ENCODE results near the gene RAB25.

The RAB25 gene

DNA sequence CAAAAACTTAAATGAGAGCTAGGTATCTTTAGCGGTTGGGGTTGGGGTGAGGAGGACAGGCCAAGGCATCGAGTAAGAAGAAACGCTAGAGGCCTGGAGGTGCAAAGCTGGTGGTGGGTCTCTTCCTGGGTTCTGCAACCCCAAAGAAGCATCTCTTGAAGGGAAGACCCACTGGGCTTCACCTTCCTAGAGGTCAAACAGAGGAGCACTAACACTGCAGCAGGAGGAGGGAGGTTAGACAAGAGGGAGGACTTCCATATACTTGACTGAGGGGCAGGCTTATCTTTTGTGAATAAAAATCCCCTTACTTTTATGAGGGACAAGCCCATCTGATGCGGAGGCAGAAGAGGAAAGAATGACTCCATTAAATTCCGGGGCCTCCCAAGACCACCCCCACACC, 18.8 kb downstream of the RAB25 start:
- H3K36me3 Mint-ChIP-seq: no peaks in the 10 kb centered on the region
- ATAC-seq (ENCODE audit: low read depth): no peak
- H3K27me3 Mint-ChIP-seq: peaks cover 8% of the 10 kb centered on the region
- H3K27ac Mint-ChIP-seq: no peak overlapping the region
- H3K9me3 Mint-ChIP-seq: no peaks in the 10 kb centered on the region
- peaks cover 26% of the 10 kb centered on the region for H3K4me1 Mint-ChIP-seq
- DNase-seq (ENCODE audit: low spot score in 2 of 2): no peak
- H3K4me3 Mint-ChIP-seq: no peak overlapping the region

DNA sequence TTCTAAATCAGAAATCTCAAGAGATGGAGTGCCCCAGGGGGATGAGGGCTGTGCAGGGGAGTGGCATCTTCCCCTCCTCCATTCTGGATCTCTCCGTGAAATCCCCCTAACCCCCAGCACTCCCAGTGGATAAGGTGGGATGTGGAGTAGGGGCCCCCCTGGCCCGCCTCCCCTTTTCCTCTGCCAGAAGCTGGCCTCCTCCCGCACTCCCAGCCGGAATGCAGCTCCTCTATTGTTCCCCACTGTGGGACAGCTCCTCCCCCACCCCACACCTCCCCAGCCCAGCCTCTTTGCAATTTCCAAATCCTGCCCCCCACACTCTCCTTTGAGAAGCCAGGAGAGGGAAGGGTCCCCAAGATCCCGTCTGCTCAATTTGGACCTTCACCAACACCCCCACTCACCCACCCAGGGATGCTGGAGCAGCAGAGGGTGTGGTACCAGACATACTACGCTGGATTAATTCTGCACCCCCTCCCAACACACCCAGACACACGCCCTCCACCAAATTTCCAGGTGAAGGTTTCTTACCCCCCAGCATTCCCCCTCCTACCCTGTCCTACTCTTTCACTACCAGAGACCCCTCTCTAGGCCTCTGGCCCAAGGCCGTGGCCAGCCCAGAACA, 19.4 kb downstream of the RAB25 start:
- Mint-ChIP-seq H3K4me3 (no peak overlapping the region), H3K9me3 (no peaks in the 10 kb centered on the region), H3K36me3 (no peaks in the 10 kb centered on the region), H3K27me3 (peaks cover 10% of the 10 kb centered on the region), H3K27ac (no peak overlapping the region), H3K4me1 (peaks cover 23% of the 10 kb centered on the region)
- no peak for ATAC-seq (ENCODE audit: low read depth)
- no peak for DNase-seq (ENCODE audit: low spot score in 2 of 2)

- H3K27me3 Mint-ChIP-seq: peaks cover 11% of the 10 kb centered on the region
- ATAC-seq (ENCODE audit: low read depth) (no peak), DNase-seq (ENCODE audit: low spot score in 2 of 2) (no peak)
- no peak overlapping the region for H3K27ac Mint-ChIP-seq
- H3K4me1 Mint-ChIP-seq: peaks cover 20% of the 10 kb centered on the region
- H3K36me3 Mint-ChIP-seq: no peaks in the 10 kb centered on the region
- H3K4me3 Mint-ChIP-seq: no peak overlapping the region
- no peaks in the 10 kb centered on the region for H3K9me3 Mint-ChIP-seq
These were observed 19.9 kb downstream of the RAB25 start for GRCh38 chr1:156080863-156081179.

DNA sequence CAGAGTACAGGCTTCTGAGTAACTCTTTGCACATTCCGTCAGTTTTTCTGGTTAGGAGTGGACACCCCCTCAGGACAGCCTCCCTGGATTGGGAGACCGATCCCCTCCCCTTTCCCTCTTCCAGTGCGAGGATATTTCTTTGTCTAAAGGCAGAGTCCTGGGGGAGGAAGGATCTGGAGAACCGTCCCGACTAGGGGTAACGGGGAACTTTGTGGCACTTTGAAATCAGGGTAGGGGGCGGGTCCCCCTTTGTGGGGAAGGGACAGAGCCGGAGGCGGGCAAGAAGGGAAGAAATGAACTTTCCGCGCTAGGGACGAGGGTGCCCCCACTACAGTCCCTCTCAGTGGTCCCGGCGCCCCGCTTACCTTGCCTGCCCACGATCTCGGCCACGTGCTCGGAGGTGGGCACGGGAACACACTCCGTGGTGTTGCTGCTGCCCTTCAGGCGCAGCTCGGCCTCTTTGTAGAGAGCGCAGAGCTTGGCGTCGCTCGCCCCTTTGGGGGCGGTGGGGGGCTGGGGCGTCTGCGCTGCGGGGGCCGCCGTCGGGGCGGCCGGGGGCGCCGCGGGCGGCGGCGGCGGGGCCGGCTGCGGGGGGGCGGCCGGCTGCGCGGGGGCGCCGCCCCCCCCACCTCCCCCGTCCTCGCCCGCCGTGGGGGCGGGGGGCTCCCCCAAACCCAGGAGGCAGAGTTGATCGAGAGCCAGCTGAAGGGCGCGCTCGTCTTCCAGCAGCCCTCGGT, 20.4 kb downstream of the RAB25 start:
- Mint-ChIP-seq H3K4me1 (peaks cover 20% of the 10 kb centered on the region), H3K4me3 (peak overlapping the region; percentile 86), H3K36me3 (no peaks in the 10 kb centered on the region), H3K9me3 (no peaks in the 10 kb centered on the region), H3K27me3 (peaks cover 13% of the 10 kb centered on the region), H3K27ac (no peak overlapping the region)
- no peak for ATAC-seq (ENCODE audit: low read depth)
- no peak for DNase-seq (ENCODE audit: low spot score in 2 of 2)

GRCh38 chr1:156081917-156082308, 21.0 kb downstream of the RAB25 start:
- peak; percentile 8 for ATAC-seq (ENCODE audit: low read depth)
- Mint-ChIP-seq H3K4me1 (peaks cover 20% of the 10 kb centered on the region), H3K27ac (no peak overlapping the region), H3K27me3 (peaks cover 13% of the 10 kb centered on the region), H3K9me3 (no peaks in the 10 kb centered on the region), H3K4me3 (peak overlapping the region; percentile 86), H3K36me3 (no peaks in the 10 kb centered on the region)
- no peak for DNase-seq (ENCODE audit: low spot score in 2 of 2)

GRCh38 chr1:156082309-156083091, 21.5 kb downstream of the RAB25 start, which contains the start of gene MEX3A:
MEX3A (minus strand) TSS chr1:156082465; CDS start chr1:156081998, 467 bp downstream.
- no peak within 1 kb of the TSS for H3K27ac Mint-ChIP-seq
- H3K9me3 Mint-ChIP-seq: no peaks in the 10 kb centered on the region
- peaks cover 13% of the 10 kb centered on the region for H3K27me3 Mint-ChIP-seq
- H3K4me1 Mint-ChIP-seq: peaks cover 20% of the 10 kb centered on the region
- H3K36me3 Mint-ChIP-seq: no peaks in the 10 kb centered on the region
- DNase-seq (ENCODE audit: low spot score in 2 of 2): peak; percentile 54 to 55
- peak within 1 kb of the TSS; percentile 86 for H3K4me3 Mint-ChIP-seq
- ATAC-seq (ENCODE audit: low read depth): peak; percentile 80

DNA sequence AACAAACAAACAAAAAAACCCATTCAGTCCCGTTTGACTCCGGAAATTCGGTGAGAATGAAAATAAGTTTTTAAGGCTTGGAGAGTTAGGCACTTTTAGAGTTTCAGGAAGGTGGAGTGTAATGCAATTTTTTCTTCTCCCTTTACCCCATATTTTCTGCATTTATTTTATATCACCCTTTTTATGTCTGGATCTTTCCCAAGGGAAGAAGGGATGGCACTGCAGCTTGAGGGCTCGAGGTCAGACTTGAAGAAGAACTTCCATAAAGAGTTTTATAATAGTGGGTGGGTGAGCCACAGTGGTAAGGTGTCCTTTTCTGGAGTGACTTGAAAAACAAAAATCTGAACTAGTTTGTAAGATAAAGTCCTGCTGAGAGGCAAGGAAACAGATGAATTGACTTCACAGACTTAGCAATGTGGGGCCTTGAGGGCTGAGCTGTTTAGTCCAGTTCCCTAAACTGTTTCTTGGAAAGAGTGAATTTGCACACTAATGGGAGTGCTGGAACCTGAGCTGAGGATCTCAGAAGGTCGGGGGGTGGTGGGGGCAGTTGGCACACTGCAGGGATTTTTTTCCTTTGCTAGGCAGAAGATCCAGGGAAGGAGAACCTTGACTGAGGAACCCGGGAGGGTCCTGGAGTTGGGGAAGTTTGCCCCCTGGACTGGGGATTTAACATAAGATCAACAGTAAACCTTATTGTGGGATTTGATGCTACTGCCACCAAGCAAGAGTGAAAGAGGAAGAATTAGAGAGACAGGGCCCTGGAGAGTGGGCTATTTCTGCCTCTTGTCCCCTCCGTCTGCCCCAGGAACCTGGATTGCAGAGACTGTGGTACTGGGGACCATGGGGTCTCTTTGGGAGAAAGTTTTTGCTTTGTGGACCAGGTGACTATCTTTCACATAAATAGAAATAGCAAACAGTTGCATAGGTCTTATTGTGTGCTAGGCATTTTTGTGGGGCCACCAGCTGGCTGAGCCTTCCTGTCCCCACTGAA, 23.1 kb downstream of the RAB25 start:
- no peak for ATAC-seq (ENCODE audit: low read depth)
- H3K27me3 Mint-ChIP-seq: peaks cover 13% of the 10 kb centered on the region
- H3K27ac Mint-ChIP-seq: no peak overlapping the region

GRCh38 chr1:156086256-156086662, 25.3 kb downstream of the RAB25 start:
- no peaks in the 10 kb centered on the region for H3K36me3 Mint-ChIP-seq
- DNase-seq (ENCODE audit: low spot score in 2 of 2) (no peak), ATAC-seq (ENCODE audit: low read depth) (no peak)
- H3K4me3 Mint-ChIP-seq: no peak overlapping the region
- peaks cover 20% of the 10 kb centered on the region for H3K4me1 Mint-ChIP-seq
- H3K27me3 Mint-ChIP-seq: peaks cover 15% of the 10 kb centered on the region
- H3K27ac Mint-ChIP-seq: no peak overlapping the region
- no peaks in the 10 kb centered on the region for H3K9me3 Mint-ChIP-seq

More for the DNA sequence above, 23.1 kb downstream of the RAB25 start:
- no peaks in the 10 kb centered on the region for H3K9me3 Mint-ChIP-seq
- peaks cover 10% of the 10 kb centered on the region for H3K4me1 Mint-ChIP-seq
- H3K36me3 Mint-ChIP-seq: no peaks in the 10 kb centered on the region
- peak overlapping the region; percentile 44 for H3K4me3 Mint-ChIP-seq
- no peak for DNase-seq (ENCODE audit: low spot score in 2 of 2)

GRCh38 chr1:156089704-156090103, 28.7 kb downstream of the RAB25 start:
- no peaks in the 10 kb centered on the region for H3K9me3 Mint-ChIP-seq
- H3K27ac Mint-ChIP-seq: no peak overlapping the region
- ATAC-seq (ENCODE audit: low read depth): no peak
- no peak overlapping the region for H3K4me3 Mint-ChIP-seq
- H3K36me3 Mint-ChIP-seq: no peaks in the 10 kb centered on the region
- H3K27me3 Mint-ChIP-seq: peaks cover 8% of the 10 kb centered on the region
- no peak for DNase-seq (ENCODE audit: low spot score in 2 of 2)
- peaks cover 10% of the 10 kb centered on the region for H3K4me1 Mint-ChIP-seq

- Mint-ChIP-seq H3K27me3 (peaks cover 7% of the 10 kb centered on the region), H3K9me3 (no peaks in the 10 kb centered on the region), H3K4me3 (no peak overlapping the region)
These were observed 29.3 kb downstream of the RAB25 start for GRCh38 chr1:156090138-156090839.

GRCh38 chr1:156090840-156091188, 29.9 kb downstream of the RAB25 start:
- ATAC-seq (ENCODE audit: low read depth) (peak; percentile 97), DNase-seq (ENCODE audit: low spot score in 2 of 2) (peak; percentile 86)
- H3K9me3 Mint-ChIP-seq: no peaks in the 10 kb centered on the region
- no peaks in the 10 kb centered on the region for H3K36me3 Mint-ChIP-seq
- H3K27ac Mint-ChIP-seq: no peak overlapping the region
- H3K27me3 Mint-ChIP-seq: peaks cover 6% of the 10 kb centered on the region
- no peak overlapping the region for H3K4me3 Mint-ChIP-seq
- peaks cover 10% of the 10 kb centered on the region for H3K4me1 Mint-ChIP-seq

More at GRCh38 chr1:156090138-156090839, 29.3 kb downstream of the RAB25 start:
- DNase-seq (ENCODE audit: low spot score in 2 of 2) (no peak), ATAC-seq (ENCODE audit: low read depth) (peak; percentile 30)
- Mint-ChIP-seq H3K4me1 (peaks cover 10% of the 10 kb centered on the region), H3K27ac (no peak overlapping the region), H3K36me3 (no peaks in the 10 kb centered on the region)

DNA sequence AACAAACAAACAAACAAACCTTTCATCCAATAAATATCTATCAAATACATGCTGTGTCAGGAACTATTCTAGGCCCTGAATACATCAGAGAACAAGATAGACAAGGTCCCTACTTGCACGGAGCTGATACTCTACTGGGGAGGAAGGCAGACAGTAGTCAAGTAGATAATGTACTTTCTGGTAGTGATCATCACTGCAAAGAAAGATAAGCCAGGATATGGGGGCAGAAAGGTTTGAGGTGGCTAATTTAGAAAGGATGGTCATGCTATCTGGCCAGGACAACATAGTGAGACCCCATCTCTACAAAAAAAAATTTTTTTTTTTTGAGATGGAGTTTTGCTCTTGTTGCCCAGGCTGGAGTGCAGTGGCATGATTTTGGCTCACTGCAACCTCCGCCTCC, 30.6 kb downstream of the RAB25 start:
- no peak for DNase-seq (ENCODE audit: low spot score in 2 of 2)
- Mint-ChIP-seq H3K27ac (no peak overlapping the region), H3K36me3 (no peaks in the 10 kb centered on the region), H3K4me1 (peaks cover 16% of the 10 kb centered on the region), H3K9me3 (no peaks in the 10 kb centered on the region), H3K4me3 (no peak overlapping the region), H3K27me3 (peaks cover 4% of the 10 kb centered on the region)
- no peak for ATAC-seq (ENCODE audit: low read depth)

- Mint-ChIP-seq H3K4me3 (peak overlapping the region; percentile 13), H3K9me3 (no peaks in the 10 kb centered on the region), H3K27me3 (peaks cover 1% of the 10 kb centered on the region), H3K4me1 (peaks cover 28% of the 10 kb centered on the region), H3K36me3 (no peaks in the 10 kb centered on the region), H3K27ac (peak overlapping the region; percentile 98)
- DNase-seq (ENCODE audit: low spot score in 2 of 2) (no peak), ATAC-seq (ENCODE audit: low read depth) (no peak)
These were observed 35.0 kb downstream of the RAB25 start for GRCh38 chr1:156095906-156096508.

Measured in memory B cell (primary cell).